ENCODE measurements around the gene NAT16. TPM values are rescaled to one million over a fixed set of nuclear protein-coding genes. Genes with fewer than 3 reads are reported as not detected.

The NAT16 gene
- total RNA-seq, 2 experiments from 2014 or later, result not detected

GRCh38 chr7:101167645-101168411, 12.3 kb downstream of the NAT16 start:
- ChIA-PET POLR2A (no interaction called here), CTCF (interaction anchor here (0.7 to 1.5 kb wide), 3 partner anchors 12 to 24 kb away, joined by 3 to 14 read pairs (median 3); no protein-coding TSS in a partner anchor)
- peaks cover 81% of the 10 kb centered on the region for H3K27me3 Mint-ChIP-seq
- H3K27ac Mint-ChIP-seq, result no peak overlapping the region
- H3K36me3 Mint-ChIP-seq (ENCODE audit: low read depth), result peaks cover 3% of the 10 kb centered on the region
- H3K9me3 Mint-ChIP-seq, result no peaks in the 10 kb centered on the region
- H3K4me1 Mint-ChIP-seq, result peaks cover 63% of the 10 kb centered on the region
- H3K4me3 Mint-ChIP-seq, result no peak overlapping the region
- no peak for DNase-seq

- POLR2A ChIA-PET, result no interaction called here
- Mint-ChIP-seq H3K36me3 (ENCODE audit: low read depth) (peaks cover 3% of the 10 kb centered on the region), H3K27me3 (peaks cover 80% of the 10 kb centered on the region), H3K4me3 (no peak overlapping the region), H3K9me3 (no peaks in the 10 kb centered on the region), H3K4me1 (peaks cover 63% of the 10 kb centered on the region), H3K27ac (no peak overlapping the region)
- CTCF ChIA-PET, result no interaction called here
- no peak for DNase-seq
These were observed 13.0 kb downstream of the NAT16 start for GRCh38 chr7:101166909-101167644.

- ChIA-PET CTCF (interaction anchor here (1.7 to 2.5 kb wide), 2 partner anchors 11 to 22 kb away, joined by 10 to 15 read pairs; no protein-coding TSS in a partner anchor), POLR2A (no interaction called here)
- Mint-ChIP-seq H3K27me3 (peaks cover 75% of the 10 kb centered on the region), H3K9me3 (no peaks in the 10 kb centered on the region), H3K36me3 (ENCODE audit: low read depth) (peaks cover 3% of the 10 kb centered on the region), H3K4me1 (peaks cover 58% of the 10 kb centered on the region), H3K4me3 (no peak overlapping the region), H3K27ac (no peak overlapping the region)
- no peak for DNase-seq
These were observed 13.5 kb downstream of the NAT16 start for GRCh38 chr7:101166648-101166908.

GRCh38 chr7:101165958-101166647, 14.0 kb downstream of the NAT16 start:
- POLR2A ChIA-PET, result interaction anchor here (0.9 to 1.8 kb wide), 5 partner anchors 8 to 78 kb away, joined by 3 to 8 read pairs (median 3); partner anchors contain the start of genes FIS1, PLOD3 and ZNHIT1
- H3K27ac Mint-ChIP-seq, result no peak overlapping the region
- peaks cover 53% of the 10 kb centered on the region for H3K4me1 Mint-ChIP-seq
- CTCF ChIA-PET, result interaction anchor here (1.0 to 2.5 kb wide), 6 partner anchors 8 to 81 kb away, joined by 4 to 15 read pairs (median 8); no protein-coding TSS in a partner anchor
- peak overlapping the region; percentile 65 for H3K4me3 Mint-ChIP-seq
- peaks cover 70% of the 10 kb centered on the region for H3K27me3 Mint-ChIP-seq
- no peaks in the 10 kb centered on the region for H3K9me3 Mint-ChIP-seq
- H3K36me3 Mint-ChIP-seq (ENCODE audit: low read depth), result peaks cover 8% of the 10 kb centered on the region
- no peak for DNase-seq

- H3K4me3 Mint-ChIP-seq, result peak within 1 kb of the TSS; percentile 65
- POLR2A ChIA-PET, result interaction anchor here (0.9 to 1.8 kb wide), 5 partner anchors 9 to 79 kb away, joined by 3 to 8 read pairs (median 3); partner anchors contain the start of genes FIS1, PLOD3 and ZNHIT1
- H3K27ac Mint-ChIP-seq, result peak within 1 kb of the TSS; percentile 14
- H3K27me3 Mint-ChIP-seq, result peaks cover 62% of the 10 kb centered on the region
- H3K4me1 Mint-ChIP-seq, result peaks cover 46% of the 10 kb centered on the region
- peak; percentile 95 for DNase-seq
- no peaks in the 10 kb centered on the region for H3K9me3 Mint-ChIP-seq
- peaks cover 10% of the 10 kb centered on the region for H3K36me3 Mint-ChIP-seq (ENCODE audit: low read depth)
- CTCF ChIA-PET, result interaction anchor here (1.0 to 2.5 kb wide), 6 partner anchors 9 to 81 kb away, joined by 4 to 15 read pairs (median 8); no protein-coding TSS in a partner anchor
These were observed 14.8 kb downstream of the NAT16 start, which contains the start of gene VGF for GRCh38 chr7:101165075-101165957. TSS of gene VGF (minus strand) at chr7:101165569. CDS start at chr7:101164843, 726 bp downstream.

- Mint-ChIP-seq H3K4me1 (peaks cover 38% of the 10 kb centered on the region), H3K9me3 (no peaks in the 10 kb centered on the region), H3K4me3 (peak overlapping the region; percentile 30), H3K36me3 (ENCODE audit: low read depth) (peaks cover 16% of the 10 kb centered on the region), H3K27me3 (peaks cover 51% of the 10 kb centered on the region), H3K27ac (no peak overlapping the region)
- POLR2A ChIA-PET, result interaction anchor here (1.8 kb wide), 1 partner anchor 54 kb away, joined by 8 read pairs; the partner anchor contains the start of genes PLOD3 and ZNHIT1
- DNase-seq, result no peak
- CTCF ChIA-PET, result interaction anchor here (0.5 to 2.5 kb wide), 2 partner anchors 20 to 22 kb away, joined by 3 to 15 read pairs; no protein-coding TSS in a partner anchor
These were observed 15.8 kb downstream of the NAT16 start for GRCh38 chr7:101164071-101164840.

GRCh38 chr7:101163279-101164070, 16.6 kb downstream of the NAT16 start:
- CTCF ChIA-PET, result interaction anchor here (1.1 to 1.4 kb wide), 2 partner anchors 20 to 29 kb away, joined by 4 to 5 read pairs; no protein-coding TSS in a partner anchor
- POLR2A ChIA-PET, result interaction anchor here (0.8 to 1.2 kb wide), 2 partner anchors 11 to 54 kb away, joined by 3 read pairs; partner anchors contain the start of gene PLOD3
- Mint-ChIP-seq H3K9me3 (no peaks in the 10 kb centered on the region), H3K27ac (no peak overlapping the region), H3K36me3 (ENCODE audit: low read depth) (peaks cover 20% of the 10 kb centered on the region), H3K27me3 (peaks cover 44% of the 10 kb centered on the region), H3K4me1 (peaks cover 33% of the 10 kb centered on the region), H3K4me3 (peak overlapping the region; percentile 71)
- peak; percentile 58 for DNase-seq

GRCh38 chr7:101162551-101163278, 17.4 kb downstream of the NAT16 start:
- Mint-ChIP-seq H3K4me1 (peaks cover 29% of the 10 kb centered on the region), H3K36me3 (ENCODE audit: low read depth) (peaks cover 25% of the 10 kb centered on the region), H3K4me3 (peak overlapping the region; percentile 58), H3K27me3 (peaks cover 36% of the 10 kb centered on the region), H3K27ac (no peak overlapping the region), H3K9me3 (no peaks in the 10 kb centered on the region)
- DNase-seq, result no peak
- POLR2A ChIA-PET, result interaction anchor here (0.8 to 1.2 kb wide), 2 partner anchors 11 to 54 kb away, joined by 3 read pairs; partner anchors contain the start of gene PLOD3
- CTCF ChIA-PET, result interaction anchor here (1.1 to 1.4 kb wide), 2 partner anchors 19 to 30 kb away, joined by 4 to 5 read pairs; no protein-coding TSS in a partner anchor

- ChIA-PET POLR2A (no interaction called here), CTCF (interaction anchor here (0.7 to 1.8 kb wide), 3 partner anchors 18 to 472 kb away, joined by 3 to 6 read pairs (median 4); no protein-coding TSS in a partner anchor)
- Mint-ChIP-seq H3K36me3 (ENCODE audit: low read depth) (peaks cover 27% of the 10 kb centered on the region), H3K4me3 (peak overlapping the region; percentile 58), H3K4me1 (peaks cover 25% of the 10 kb centered on the region), H3K27ac (no peak overlapping the region), H3K9me3 (no peaks in the 10 kb centered on the region), H3K27me3 (peaks cover 28% of the 10 kb centered on the region)
- DNase-seq, result no peak
These were observed 18.2 kb downstream of the NAT16 start for GRCh38 chr7:101161692-101162471.

Measured in activated CD4-positive, alpha-beta memory T cell treated with anti-CD3 and anti-CD28 coated beads, Interleukin-2, amount 10 ng/mL, durations not matched to agents 7 days and 5 days (primary cell).